Left forelimb (tissue), 1 donor: ENCODE data around the gene GNG2.

Experiments used
- DNase-seq: peaks from one replicate; pipeline ENCODE4 v3.0.0-alpha.2; 2018; ENCODE audit warnings: low spot score

Gene GNG2

GRCh38 chr14:51856792-51857296, 3.6 kb upstream of the GNG2 start:
- DNase-seq = no peak

DNA sequence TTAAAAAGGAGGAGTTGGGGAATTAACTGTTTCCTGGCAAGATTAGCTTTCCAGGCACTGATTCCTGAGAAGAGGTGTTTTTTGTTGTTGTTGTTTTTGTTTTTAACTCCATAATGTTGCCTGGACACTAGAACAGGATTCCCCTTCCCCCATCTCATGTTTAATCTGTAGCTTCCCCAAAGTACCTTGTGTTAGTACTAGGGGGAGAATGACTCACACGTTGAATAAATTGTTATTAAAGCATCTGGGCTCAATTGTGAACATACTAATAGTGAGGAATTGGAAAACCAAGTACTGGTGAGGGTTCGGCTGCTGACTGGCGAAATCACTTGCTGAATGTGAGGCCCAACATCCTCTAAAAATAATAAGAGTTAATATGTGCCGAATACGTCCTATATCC, 1.3 kb upstream of the GNG2 start:
- no peak for DNase-seq

DNA sequence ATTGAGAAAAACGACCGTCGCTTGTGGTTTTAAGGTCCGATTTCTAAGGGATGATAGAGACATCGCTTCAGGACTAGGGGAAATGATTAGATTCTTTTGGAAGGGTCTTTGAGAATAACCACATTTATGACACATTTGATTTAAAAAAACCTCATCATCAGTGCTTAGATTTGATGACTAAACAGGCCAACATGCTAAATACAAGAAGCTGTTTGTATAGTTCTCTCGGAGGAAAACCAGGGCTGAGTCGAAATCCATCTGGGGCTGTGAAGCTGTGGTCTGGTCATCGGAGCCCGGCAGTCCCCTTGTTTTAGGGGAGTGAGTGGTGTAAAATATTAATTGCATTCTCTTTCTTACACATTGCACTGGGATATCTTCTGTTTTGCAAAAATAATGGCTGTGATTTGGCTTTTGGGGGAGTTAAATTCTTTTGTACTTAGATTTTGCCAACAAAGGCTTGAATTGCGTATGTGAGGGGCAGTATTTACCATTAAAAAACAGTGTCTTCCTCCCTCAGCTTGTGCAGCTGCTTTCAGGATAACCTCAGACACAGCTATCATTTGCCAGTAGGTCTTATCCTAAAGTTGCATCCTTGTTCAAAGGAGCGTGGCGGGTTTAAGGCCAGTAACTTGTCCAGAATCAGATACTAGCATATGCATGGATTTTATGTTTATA, 550 bp downstream of the GNG2 start:
- DNase-seq = no peak

- DNase-seq = no peak
Measured at GRCh38 chr14:51862176-51862796, 1.9 kb downstream of the GNG2 start.

- no peak for DNase-seq
Measured at GRCh38 chr14:51862860-51863259, 2.4 kb downstream of the GNG2 start.

DNA sequence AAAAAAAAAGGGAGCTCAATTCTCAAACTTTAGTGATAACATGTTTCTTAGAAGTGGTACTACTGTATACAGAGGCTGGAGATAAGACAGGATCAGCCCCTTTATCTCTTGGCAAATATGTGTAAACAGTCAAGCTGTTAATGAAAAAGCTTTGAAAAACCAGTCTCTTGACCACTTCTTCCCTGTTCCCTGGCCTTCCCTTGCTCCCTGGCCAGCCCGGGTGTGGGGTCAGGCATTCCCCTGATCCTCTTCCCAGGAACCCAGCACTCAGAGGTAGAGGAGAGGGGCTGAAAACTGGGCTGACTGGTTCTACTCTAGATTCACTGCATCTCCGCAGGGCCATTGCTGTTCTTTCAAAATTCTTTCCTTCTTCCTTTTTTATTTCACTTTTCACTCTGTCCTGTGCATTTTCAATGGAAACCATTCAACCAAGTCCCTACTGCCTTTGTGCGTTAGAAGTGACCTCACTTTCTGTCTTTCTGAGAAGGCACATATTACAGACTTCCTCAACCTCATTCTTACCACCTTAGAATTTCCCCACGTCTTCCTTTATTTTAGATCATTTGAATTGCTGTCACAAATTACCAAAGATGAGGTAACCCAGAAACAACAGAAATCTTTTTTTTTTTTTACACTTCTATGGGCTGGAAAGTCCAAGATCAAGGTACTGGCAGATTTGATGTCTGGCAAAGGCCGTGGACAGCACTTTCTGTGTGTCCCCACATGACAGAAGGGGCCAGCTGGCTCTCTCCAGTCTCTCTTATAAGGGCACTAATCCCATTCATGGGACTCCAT, 5.7 kb downstream of the GNG2 start:
- DNase-seq = no peak

- DNase-seq = no peak
Measured at GRCh38 chr14:51867741-51868140, 7.3 kb downstream of the GNG2 start.

- DNase-seq = no peak
Measured at GRCh38 chr14:51868405-51868804, 8.0 kb downstream of the GNG2 start.

DNA sequence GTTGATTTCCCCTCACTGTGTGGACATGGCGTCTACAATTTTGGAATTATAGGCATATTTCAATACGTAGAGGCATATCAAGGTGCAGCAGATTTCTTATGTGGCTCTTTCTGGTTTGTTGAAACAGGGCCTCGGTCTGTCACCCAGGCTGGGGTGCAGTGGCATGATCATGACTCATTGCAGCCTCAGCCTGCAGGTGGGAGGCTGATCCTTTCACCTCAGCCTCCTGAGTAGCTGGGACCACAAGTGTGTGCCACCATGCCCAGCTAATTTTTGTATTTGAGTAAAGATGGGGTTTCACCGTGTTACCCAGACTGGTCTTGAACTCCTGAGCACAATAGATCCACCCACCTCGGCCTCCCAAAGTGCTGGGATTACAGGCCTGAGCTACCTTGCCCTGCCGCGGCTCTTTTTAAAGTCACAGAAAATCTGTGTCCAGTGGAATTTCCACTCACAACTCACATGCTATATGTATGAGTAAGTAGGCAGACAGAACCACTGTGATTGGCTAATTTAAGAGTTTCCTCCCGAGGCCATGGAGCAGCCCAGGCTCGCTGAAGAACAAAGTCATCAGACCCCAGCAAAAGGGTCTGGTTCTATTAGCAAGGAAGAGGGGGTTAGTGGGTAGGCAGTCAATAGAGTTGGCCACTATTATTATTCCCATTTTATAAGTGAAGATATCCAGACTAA, 9.1 kb downstream of the GNG2 start:
- no peak for DNase-seq

GRCh38 chr14:51870606-51871005, 10.2 kb downstream of the GNG2 start:
- DNase-seq = no peak

GRCh38 chr14:51871846-51872245, 11.4 kb downstream of the GNG2 start:
- no peak for DNase-seq

- DNase-seq = no peak
Measured at GRCh38 chr14:51872396-51872795, 12.0 kb downstream of the GNG2 start.

- no peak for DNase-seq
Measured at GRCh38 chr14:51873221-51873893, 12.9 kb downstream of the GNG2 start.

DNA sequence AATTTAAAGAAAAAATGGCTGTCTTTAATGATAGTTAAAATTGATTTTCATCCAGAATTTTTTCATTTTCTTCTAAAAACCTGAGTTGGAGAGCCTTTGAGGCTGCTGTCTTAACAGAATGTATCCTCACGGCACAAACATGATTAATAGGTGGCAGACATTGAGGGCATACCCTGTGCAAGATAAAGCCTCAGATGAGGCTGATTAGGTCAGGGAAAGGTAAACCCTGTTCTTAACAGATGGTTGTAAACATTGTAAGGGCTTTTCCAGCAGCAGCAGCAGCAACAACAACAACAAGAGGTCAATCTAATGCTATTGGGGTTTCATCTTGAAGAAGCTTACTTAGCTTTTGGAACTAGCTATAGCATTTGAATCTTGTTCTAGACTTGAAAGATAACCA, 17.4 kb downstream of the GNG2 start:
- DNase-seq = no peak

DNA sequence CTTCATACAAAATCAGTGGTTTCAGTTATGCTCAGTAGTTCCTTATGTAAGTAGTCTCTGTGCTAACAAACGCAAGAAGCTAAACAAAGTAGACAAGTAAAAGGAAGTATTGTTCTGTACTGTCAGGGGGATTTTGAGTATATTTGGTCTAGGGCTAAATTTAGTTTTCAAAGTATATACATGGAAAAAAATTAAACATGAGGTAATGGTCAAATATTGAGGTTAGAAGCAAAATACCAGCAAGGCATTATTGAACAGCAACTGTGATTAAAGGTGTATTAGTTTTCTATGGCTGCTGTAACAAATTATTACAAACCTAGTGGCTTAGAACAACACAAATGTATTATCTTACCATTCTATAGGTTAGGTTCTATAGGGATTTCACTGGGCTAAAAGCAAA, 18.8 kb downstream of the GNG2 start:
- no peak for DNase-seq

- no peak for DNase-seq
Measured at GRCh38 chr14:51880835-51881580, 20.6 kb downstream of the GNG2 start.

- DNase-seq = no peak
Measured at GRCh38 chr14:51881636-51882035, 21.2 kb downstream of the GNG2 start.

- no peak for DNase-seq
Measured at GRCh38 chr14:51883232-51883631, 22.8 kb downstream of the GNG2 start.

GRCh38 chr14:51884086-51884927, 23.9 kb downstream of the GNG2 start:
- no peak for DNase-seq

DNA sequence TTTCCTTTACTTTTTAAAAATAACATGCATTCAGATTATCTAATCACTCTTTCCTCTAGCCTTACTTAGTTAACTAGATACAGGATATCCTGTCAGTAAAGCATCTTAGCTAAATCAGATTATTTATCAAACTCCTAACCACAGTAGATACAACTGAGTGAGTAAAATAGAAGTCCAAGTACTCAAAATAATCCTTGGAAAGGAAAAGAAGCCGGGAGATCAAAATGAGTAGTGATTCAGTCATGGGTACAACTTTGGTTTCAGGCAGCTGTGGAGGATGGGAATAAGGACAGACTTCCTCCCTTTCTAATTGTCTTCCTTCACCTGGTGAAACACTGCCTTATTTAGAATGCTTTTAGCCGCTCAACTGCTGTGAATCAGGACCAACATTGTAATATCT, 29.4 kb downstream of the GNG2 start:
- DNase-seq = no peak
